ENCODE measurements around the gene PFDN2.

DNA sequence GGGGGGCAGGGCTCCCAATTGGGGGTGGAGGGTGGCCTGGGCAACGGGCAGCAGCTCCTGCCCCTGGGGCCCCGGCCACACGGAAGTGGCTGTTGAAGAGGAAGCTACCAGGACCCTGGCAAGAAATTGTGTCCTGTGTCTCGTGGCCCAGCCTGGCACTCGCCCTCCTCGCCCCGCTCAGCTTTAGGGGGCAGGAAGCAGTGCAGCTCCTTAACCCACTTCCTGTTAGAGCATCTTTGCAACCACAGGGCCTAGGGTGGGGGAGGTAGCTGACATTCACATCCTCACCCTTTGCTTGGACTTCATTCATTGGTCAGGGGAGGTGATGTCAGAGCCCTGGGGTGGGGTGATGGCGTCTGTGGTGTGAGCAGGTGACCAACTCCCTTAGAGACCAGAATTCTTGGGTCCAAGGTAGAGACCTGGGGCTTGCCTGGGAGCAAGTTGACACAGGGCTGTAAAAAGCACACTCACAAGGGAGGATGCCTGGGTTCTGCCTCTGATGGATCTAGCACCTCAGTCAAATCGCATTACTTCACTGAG is 48.0 kb downstream of the PFDN2 start, which contains the start of gene ARHGAP30:
- TF ChIP-seq EZH2 (IDR thresholded peaks at IDR 0.05; ENCODE audit: borderline replicate concordance, low read depth, low read length, severe bottlenecking) (no peak), POLR2AphosphoS5 (IDR thresholded peaks at IDR 0.05; ENCODE audit: insufficient read depth, low read depth, low read length) (no peak), POLR2A (IDR thresholded peaks at IDR 0.05; ENCODE audit: low read depth, low read length) (no peak)
